Liver (tissue), 9 donors: ENCODE measurements around the gene C6orf120. TPM values are rescaled to one million over a fixed set of nuclear protein-coding genes. Genes with fewer than 3 reads are reported as not detected.

Experiments used
- DNase-seq: peaks from one replicate; pipeline ENCODE4 v3.0.0-alpha.2; 2017; ENCODE audit warnings: low spot score
- H3K27ac ChIP-seq, 2 donors: one replicate each; pipeline ENCODE4 v1.7.0; 2013; ENCODE audit warnings: inconsistent platforms in 2 of 2, low read length in 2 of 2, control low read depth in 1 of 2, low read depth in 1 of 2, mild to moderate bottlenecking in 1 of 2
- H3K27me3 ChIP-seq, 4 donors: one replicate each; pipeline versions ENCODE4 v1.6.1 to v1.7.0; 2013; ENCODE audit warnings: low read length in 3 of 4, inconsistent platforms in 1 of 4, mild to moderate bottlenecking in 1 of 4, moderate library complexity in 1 of 4; ENCODE audit not compliant: control insufficient read depth in 4 of 4, insufficient read depth in 4 of 4
- H3K36me3 ChIP-seq, 4 donors: one replicate each; pipeline versions ENCODE4 v1.6.1 to v1.7.0; 2013; ENCODE audit warnings: low read length in 3 of 4, mild to moderate bottlenecking in 3 of 4, low read depth in 1 of 4, moderate library complexity in 1 of 4; ENCODE audit not compliant: control insufficient read depth in 4 of 4, insufficient read depth in 3 of 4
- H3K4me1 ChIP-seq, 4 donors: one replicate each; pipeline versions ENCODE4 v1.6.1 to v1.7.0; 2013; ENCODE audit warnings: low read length in 3 of 4, mild to moderate bottlenecking in 3 of 4, moderate library complexity in 1 of 4; ENCODE audit not compliant: control insufficient read depth in 4 of 4, insufficient read depth in 4 of 4
- H3K4me3 ChIP-seq, 3 donors: one replicate each; pipeline versions ENCODE4 v1.6.1 to v1.7.0; 2013; ENCODE audit warnings: low read length in 3 of 3, control low read depth in 1 of 3, low read depth in 1 of 3, mild to moderate bottlenecking in 1 of 3
- H3K9ac ChIP-seq, 2 donors: one replicate each; pipeline ENCODE4 v1.7.0; 2013; ENCODE audit warnings: low read length in 2 of 2, mild to moderate bottlenecking in 2 of 2, moderate library complexity in 2 of 2, control low read depth in 1 of 2, low read depth in 1 of 2
- H3K9me3 ChIP-seq, 4 donors: one replicate each; pipeline versions ENCODE4 v1.6.1 to v1.7.0; 2013; ENCODE audit warnings: low read length in 3 of 4; ENCODE audit not compliant: control insufficient read depth in 4 of 4
- EGR1 ChIP-seq, 2 donors: IDR thresholded peaks; 2 replicates each; pipeline ENCODE4 v1.6.1; 2016 to 2018; ENCODE audit warnings: antibody characterized with exemption in 2 of 2, low read depth in 2 of 2
- FOXA1 ChIP-seq: IDR thresholded peaks from 2 replicates; pipeline ENCODE4 v1.6.1; 2016; ENCODE audit warnings: antibody characterized with exemption
- FOXA2 ChIP-seq: IDR thresholded peaks from 2 replicates; pipeline ENCODE4 v1.6.1; 2016; ENCODE audit warnings: antibody characterized with exemption
- GABPA ChIP-seq, 2 donors: IDR thresholded peaks in 1 of 2; conservative IDR thresholded peaks in 1 of 2; 2 replicates each; pipeline ENCODE4 v1.6.1; 2016; ENCODE audit warnings: antibody characterized with exemption in 2 of 2, mild to moderate bottlenecking in 1 of 2, moderate library complexity in 1 of 2
- HNF4A ChIP-seq, 2 donors: conservative IDR thresholded peaks; 2 replicates each; pipeline ENCODE4 v1.6.1; 2016; ENCODE audit warnings: antibody characterized with exemption in 2 of 2, mild to moderate bottlenecking in 2 of 2
- NR2F2 ChIP-seq: IDR thresholded peaks from 2 replicates; pipeline ENCODE4 v1.6.1; 2016; ENCODE audit warnings: antibody characterized with exemption
- RAD21 ChIP-seq, 2 donors: IDR thresholded peaks; 2 replicates each; pipeline ENCODE4 v1.6.1; 2016; ENCODE audit warnings: antibody characterized with exemption in 2 of 2, mild to moderate bottlenecking in 2 of 2
- RXRA ChIP-seq, 2 donors: IDR thresholded peaks; 2 replicates each; pipeline ENCODE4 v1.6.1; 2017 to 2018; ENCODE audit warnings: antibody characterized with exemption in 2 of 2, mild to moderate bottlenecking in 1 of 2
- TAF1 ChIP-seq: conservative IDR thresholded peaks from 2 replicates; pipeline ENCODE4 v1.6.1; 2016; ENCODE audit warnings: antibody characterized with exemption, mild to moderate bottlenecking
- WGBS: extraction: QIAGEN DNeasy Blood & Tissue Kit; methylation state at CpG from one replicate; pipeline ENCODE4 v1.1.7; 2013; 5-methylcytosine and 5-hydroxymethylcytosine counted together
- polyA plus RNA-seq, 2 donors: library from polyadenylated mRNA; stranded (reverse) in 1 of 2; unstranded in 1 of 2; fragments of 200-250 nt in 1 of 2; fragments of >200 nt in 1 of 2; fragmentation: Nextera tagmentation in 1 of 2; extraction: Ambion mirVana in 1 of 2; gene quantifications; one replicate each; pipeline versions ENCODE4 v1.2.1 to v1.2.3, GENCODE V29; 2013 to 2015
- total RNA-seq, 2 donors: library from RNA; depleted of rRNA; stranded (reverse); fragments of >200 nt; gene quantifications; one replicate each; pipeline ENCODE4 v1.2.3, GENCODE V29; 2014
- TF ChIP-seq, protein P1 (sequence below): IDR thresholded peaks from 2 replicates; pipeline ENCODE4 v1.6.1; 2016; ENCODE audit warnings: antibody characterized with exemption
- TF ChIP-seq, protein P2 (sequence below): IDR thresholded peaks from 2 replicates; pipeline ENCODE4 v1.6.1; 2016; ENCODE audit warnings: antibody characterized with exemption, mild to moderate bottlenecking
- TF ChIP-seq, protein P3 (sequence below): fragments of 150-350 bp; IDR thresholded peaks from 2 replicates; pipeline ENCODE4 v1.5.1; 2017; ENCODE audit warnings: improper control_type of control experiment, low read depth, low read length; ENCODE audit not compliant: missing input control
- donor health status: healthy.
- donor health status: healthy.
- donor health status: healthy.
- donor health status: healthy.
- donor health status: healthy.

Gene C6orf120
- total and polyA plus RNA-seq, 4 donors = 10.5 to 29.7 (median 19.4) TPM

DNA sequence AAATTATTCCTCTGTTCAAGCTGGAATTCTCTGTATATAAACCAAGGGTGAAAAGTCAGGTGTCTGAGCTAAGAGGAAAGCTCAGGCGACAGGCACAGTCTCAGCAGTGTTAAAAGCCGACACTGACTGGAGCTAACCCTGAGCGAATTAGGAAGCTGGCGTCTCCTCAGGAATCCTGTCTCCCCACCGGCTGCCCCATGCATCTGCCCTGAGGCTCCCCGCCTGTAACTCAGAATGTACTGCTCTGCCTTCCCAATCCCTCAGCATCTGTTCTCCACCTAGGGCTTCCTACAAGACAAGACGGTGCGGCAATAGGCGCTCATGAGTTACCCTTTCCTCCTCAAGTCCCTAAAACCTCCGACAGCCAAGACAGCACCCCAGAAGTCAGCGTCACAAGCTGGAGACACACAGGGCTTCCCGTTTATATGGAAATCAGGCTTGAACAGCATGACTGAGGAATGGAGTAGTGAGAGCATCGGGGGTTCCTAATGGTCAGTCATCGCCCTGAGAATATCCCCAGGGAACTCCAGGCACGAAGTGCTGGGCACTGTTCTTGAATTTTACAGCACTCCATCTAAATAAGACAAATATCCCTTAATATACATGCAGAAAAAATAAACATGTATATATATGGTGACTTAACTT lies 33.6 kb upstream of the C6orf120 start:
- Histone ChIP-seq H3K4me3 (no peak overlapping the region), H3K36me3 (peaks cover 4 to 52% (median 22%) of the 10 kb centered on the region in 4 donors), H3K4me1 (no peaks in the 10 kb centered on the region), H3K27ac (no peak overlapping the region), H3K27me3 (no peaks in the 10 kb centered on the region), H3K9ac (no peak overlapping the region), H3K9me3 (no peaks in the 10 kb centered on the region)
- DNase-seq = no peak
- WGBS = 97% methylated on average over 15 of the region's 15 CpGs
- no peak for TF ChIP-seq FOXA2
- TF ChIP-seq NR2F2 = no peak
- no peak for TF ChIP-seq HNF4A (conservative IDR thresholded peaks at IDR 0.05)
- TF ChIP-seq, protein P1, sequence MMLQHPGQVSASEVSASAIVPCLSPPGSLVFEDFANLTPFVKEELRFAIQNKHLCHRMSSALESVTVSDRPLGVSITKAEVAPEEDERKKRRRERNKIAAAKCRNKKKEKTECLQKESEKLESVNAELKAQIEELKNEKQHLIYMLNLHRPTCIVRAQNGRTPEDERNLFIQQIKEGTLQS = no peak
- TF ChIP-seq RXRA (IDR thresholded peaks at IDR 0.05) = no peak
- TF ChIP-seq FOXA1 = no peak
- no peak for TF ChIP-seq TAF1
- TF ChIP-seq, protein P2, sequence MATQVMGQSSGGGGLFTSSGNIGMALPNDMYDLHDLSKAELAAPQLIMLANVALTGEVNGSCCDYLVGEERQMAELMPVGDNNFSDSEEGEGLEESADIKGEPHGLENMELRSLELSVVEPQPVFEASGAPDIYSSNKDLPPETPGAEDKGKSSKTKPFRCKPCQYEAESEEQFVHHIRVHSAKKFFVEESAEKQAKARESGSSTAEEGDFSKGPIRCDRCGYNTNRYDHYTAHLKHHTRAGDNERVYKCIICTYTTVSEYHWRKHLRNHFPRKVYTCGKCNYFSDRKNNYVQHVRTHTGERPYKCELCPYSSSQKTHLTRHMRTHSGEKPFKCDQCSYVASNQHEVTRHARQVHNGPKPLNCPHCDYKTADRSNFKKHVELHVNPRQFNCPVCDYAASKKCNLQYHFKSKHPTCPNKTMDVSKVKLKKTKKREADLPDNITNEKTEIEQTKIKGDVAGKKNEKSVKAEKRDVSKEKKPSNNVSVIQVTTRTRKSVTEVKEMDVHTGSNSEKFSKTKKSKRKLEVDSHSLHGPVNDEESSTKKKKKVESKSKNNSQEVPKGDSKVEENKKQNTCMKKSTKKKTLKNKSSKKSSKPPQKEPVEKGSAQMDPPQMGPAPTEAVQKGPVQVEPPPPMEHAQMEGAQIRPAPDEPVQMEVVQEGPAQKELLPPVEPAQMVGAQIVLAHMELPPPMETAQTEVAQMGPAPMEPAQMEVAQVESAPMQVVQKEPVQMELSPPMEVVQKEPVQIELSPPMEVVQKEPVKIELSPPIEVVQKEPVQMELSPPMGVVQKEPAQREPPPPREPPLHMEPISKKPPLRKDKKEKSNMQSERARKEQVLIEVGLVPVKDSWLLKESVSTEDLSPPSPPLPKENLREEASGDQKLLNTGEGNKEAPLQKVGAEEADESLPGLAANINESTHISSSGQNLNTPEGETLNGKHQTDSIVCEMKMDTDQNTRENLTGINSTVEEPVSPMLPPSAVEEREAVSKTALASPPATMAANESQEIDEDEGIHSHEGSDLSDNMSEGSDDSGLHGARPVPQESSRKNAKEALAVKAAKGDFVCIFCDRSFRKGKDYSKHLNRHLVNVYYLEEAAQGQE = no peak
- no peak for TF ChIP-seq RAD21 (IDR thresholded peaks at IDR 0.05)
- TF ChIP-seq EGR1 (IDR thresholded peaks at IDR 0.05; ENCODE audit: low read depth in 2 of 2) = no peak
- TF ChIP-seq, protein P3, sequence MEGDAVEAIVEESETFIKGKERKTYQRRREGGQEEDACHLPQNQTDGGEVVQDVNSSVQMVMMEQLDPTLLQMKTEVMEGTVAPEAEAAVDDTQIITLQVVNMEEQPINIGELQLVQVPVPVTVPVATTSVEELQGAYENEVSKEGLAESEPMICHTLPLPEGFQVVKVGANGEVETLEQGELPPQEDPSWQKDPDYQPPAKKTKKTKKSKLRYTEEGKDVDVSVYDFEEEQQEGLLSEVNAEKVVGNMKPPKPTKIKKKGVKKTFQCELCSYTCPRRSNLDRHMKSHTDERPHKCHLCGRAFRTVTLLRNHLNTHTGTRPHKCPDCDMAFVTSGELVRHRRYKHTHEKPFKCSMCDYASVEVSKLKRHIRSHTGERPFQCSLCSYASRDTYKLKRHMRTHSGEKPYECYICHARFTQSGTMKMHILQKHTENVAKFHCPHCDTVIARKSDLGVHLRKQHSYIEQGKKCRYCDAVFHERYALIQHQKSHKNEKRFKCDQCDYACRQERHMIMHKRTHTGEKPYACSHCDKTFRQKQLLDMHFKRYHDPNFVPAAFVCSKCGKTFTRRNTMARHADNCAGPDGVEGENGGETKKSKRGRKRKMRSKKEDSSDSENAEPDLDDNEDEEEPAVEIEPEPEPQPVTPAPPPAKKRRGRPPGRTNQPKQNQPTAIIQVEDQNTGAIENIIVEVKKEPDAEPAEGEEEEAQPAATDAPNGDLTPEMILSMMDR = no peak
- no peak for TF ChIP-seq GABPA (IDR thresholded peaks at IDR 0.05 in 1 of 2, conservative IDR thresholded peaks at IDR 0.05 in 1 of 2)

DNA sequence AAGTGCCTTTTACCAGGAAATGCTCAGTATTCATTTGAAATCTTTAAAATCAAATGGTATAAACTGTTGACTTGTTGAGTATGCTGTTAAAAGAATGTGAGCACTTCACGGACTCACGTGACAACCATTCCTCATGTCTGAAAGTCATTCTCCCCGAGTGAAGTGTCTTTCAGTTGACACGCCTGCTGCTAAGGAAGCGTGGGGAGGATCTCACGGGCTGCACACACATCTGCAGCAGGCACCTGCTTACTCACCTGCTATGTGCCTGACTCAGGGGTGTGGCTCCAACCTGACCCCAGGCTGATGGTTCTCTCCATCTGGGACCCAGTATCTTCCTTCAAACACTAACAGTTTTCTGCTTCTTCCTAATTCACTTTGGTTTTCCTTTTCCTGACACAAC lies 32.8 kb upstream of the C6orf120 start:
- no peak overlapping the region for H3K27ac ChIP-seq
- H3K36me3 ChIP-seq = peaks cover 4 to 45% (median 19%) of the 10 kb centered on the region in 4 donors
- WGBS = 94% methylated on average over 6 of the region's 6 CpGs
- no peak overlapping the region for H3K9ac ChIP-seq
- no peak overlapping the region for H3K4me3 ChIP-seq
- H3K27me3 ChIP-seq = no peaks in the 10 kb centered on the region
- no peak for DNase-seq
- H3K4me1 ChIP-seq = no peaks in the 10 kb centered on the region
- TF ChIP-seq NR2F2 = no peak
- TF ChIP-seq, protein P1 = no peak
- no peaks in the 10 kb centered on the region for H3K9me3 ChIP-seq
